Activated CD8-positive, alpha-beta T cell treated with anti-CD3 and anti-CD28 coated beads for 36 hours (primary cell): ENCODE results near the gene SHTN1. TPM values are rescaled to one million over a fixed set of nuclear protein-coding genes. Genes with fewer than 3 reads are reported as not detected.

Experiments used
- ATAC-seq: fragments of 200-7000 bp; cut with Tn5 transposase; one replicate; pipeline ENCODE4 v1.10.0; 2021; ENCODE audit warnings: mild to moderate bottlenecking, moderate library complexity
- CTCF ChIA-PET: fragments of 350-600 bp; sonication (Branson Sonifier 250); formaldehyde crosslinking; loops from one replicate; lab custom pipeline; 2021; ENCODE audit warnings: antibody characterized with exemption; lab: Charles Lee
- POLR2A ChIA-PET: fragments of 350-600 bp; sonication (Branson Sonifier 250); formaldehyde crosslinking; loops from one replicate; lab custom pipeline; 2021; ENCODE audit warnings: antibody characterized with exemption; lab: Charles Lee
- DNase-seq: peaks from one replicate; pipeline ENCODE4 v3.0.0-alpha.2; 2020
- H3K27ac Mint-ChIP-seq: one replicate; pipeline ENCODE4 v1.8.0; 2021; ENCODE audit warnings: mild to moderate bottlenecking, mixed read lengths
- H3K27me3 Mint-ChIP-seq: one replicate; pipeline ENCODE4 v1.8.0; 2021; ENCODE audit warnings: mixed read lengths
- H3K36me3 Mint-ChIP-seq: one replicate; pipeline ENCODE4 v1.8.0; 2021; ENCODE audit warnings: low read depth, mixed read lengths
- H3K4me1 Mint-ChIP-seq: one replicate; pipeline ENCODE4 v1.8.0; 2021; ENCODE audit warnings: low read depth, mixed read lengths
- H3K4me3 Mint-ChIP-seq: one replicate; pipeline ENCODE4 v1.8.0; 2021; ENCODE audit warnings: mild to moderate bottlenecking, moderate library complexity, mixed read lengths
- H3K9me3 Mint-ChIP-seq: one replicate; pipeline ENCODE4 v1.8.0; 2021; ENCODE audit warnings: mixed read lengths
- intact Hi-C: fragments of 100-400 bp; cut with micrococcal nuclease; formaldehyde crosslinking; loops from one replicate; pipeline ENCODE4 v1.10.0; 2022
- total RNA-seq, 2 experiments: library from RNA; stranded (reverse); gene quantifications; one replicate each; pipeline ENCODE4 v1.2.3, GENCODE V29; 2021
- TF ChIP-seq, protein P1 (sequence below): fragments of 200-600 bp; IDR thresholded peaks from one replicate; pipeline ENCODE4 v1.8.0; 2022; ENCODE audit warnings: antibody characterized with exemption, mild to moderate bottlenecking

The SHTN1 gene
- total RNA-seq, 2 experiments from 2014 or later, result not detected

DNA sequence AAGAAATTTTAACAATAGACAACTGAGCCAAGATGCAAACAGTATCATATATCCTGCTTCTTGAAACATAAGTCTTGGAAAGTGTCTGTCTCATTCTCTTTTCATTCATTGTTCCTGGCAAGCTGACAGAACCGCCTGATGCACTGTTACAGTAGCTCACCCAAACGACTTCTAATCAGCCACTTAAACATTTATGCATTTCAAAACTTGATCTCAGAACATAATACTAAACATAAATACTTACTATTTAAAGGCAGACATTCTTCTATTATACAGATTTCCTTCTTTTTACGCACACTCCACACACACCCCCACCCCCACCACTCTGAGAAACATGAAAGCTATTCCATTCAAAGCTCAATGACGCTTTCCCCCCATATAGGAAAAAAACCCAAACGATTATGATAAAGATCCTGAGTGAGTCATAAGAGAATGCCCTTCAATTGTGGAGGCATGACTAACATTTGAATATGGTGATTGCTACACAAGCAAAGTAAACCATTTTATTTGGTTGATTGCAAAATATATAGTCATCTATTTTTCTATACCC, 30.5 kb downstream of the SHTN1 start:
- POLR2A ChIA-PET, result no interaction called here
- ATAC-seq (no peak), DNase-seq (no peak)
- H3K27me3 Mint-ChIP-seq, result peaks cover 7% of the 10 kb centered on the region
- intact Hi-C loops, result no loop called here
- no peaks in the 10 kb centered on the region for H3K9me3 Mint-ChIP-seq
- H3K4me3 Mint-ChIP-seq, result no peak overlapping the region
- no peaks in the 10 kb centered on the region for H3K4me1 Mint-ChIP-seq
- H3K27ac Mint-ChIP-seq, result no peak overlapping the region
- TF ChIP-seq, protein P1, sequence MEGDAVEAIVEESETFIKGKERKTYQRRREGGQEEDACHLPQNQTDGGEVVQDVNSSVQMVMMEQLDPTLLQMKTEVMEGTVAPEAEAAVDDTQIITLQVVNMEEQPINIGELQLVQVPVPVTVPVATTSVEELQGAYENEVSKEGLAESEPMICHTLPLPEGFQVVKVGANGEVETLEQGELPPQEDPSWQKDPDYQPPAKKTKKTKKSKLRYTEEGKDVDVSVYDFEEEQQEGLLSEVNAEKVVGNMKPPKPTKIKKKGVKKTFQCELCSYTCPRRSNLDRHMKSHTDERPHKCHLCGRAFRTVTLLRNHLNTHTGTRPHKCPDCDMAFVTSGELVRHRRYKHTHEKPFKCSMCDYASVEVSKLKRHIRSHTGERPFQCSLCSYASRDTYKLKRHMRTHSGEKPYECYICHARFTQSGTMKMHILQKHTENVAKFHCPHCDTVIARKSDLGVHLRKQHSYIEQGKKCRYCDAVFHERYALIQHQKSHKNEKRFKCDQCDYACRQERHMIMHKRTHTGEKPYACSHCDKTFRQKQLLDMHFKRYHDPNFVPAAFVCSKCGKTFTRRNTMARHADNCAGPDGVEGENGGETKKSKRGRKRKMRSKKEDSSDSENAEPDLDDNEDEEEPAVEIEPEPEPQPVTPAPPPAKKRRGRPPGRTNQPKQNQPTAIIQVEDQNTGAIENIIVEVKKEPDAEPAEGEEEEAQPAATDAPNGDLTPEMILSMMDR, result no peak
- H3K36me3 Mint-ChIP-seq, result no peaks in the 10 kb centered on the region
- CTCF ChIA-PET, result no interaction called here

DNA sequence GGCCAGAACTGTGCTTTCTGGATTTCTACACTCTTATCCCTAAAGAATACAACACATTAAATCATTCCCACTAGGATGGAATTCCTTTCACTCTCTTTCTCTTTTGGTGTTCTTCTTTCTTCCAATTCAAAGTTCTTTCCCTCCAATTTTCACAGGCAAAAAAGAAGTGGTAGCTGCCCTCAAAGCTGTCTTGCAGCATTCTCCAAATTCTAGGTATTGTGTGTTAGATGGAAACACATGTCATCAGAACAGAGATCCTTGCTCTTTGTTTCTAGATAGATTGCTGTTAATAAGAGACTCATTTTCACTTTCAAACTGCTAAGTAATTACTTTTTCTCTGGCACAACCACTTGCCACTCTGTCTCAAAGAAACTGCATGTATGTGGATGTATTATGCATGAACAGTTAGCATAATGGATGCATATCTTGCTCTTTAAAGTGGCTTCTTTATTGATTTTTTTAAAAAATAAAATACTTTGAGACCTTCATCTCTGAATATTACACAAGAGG, 31.0 kb downstream of the SHTN1 start:
- Mint-ChIP-seq H3K9me3 (no peaks in the 10 kb centered on the region), H3K4me3 (no peak overlapping the region), H3K27me3 (peaks cover 7% of the 10 kb centered on the region), H3K4me1 (no peaks in the 10 kb centered on the region), H3K27ac (no peak overlapping the region), H3K36me3 (no peaks in the 10 kb centered on the region)
- TF ChIP-seq, protein P1, result no peak
- POLR2A ChIA-PET, result no interaction called here
- no peak for ATAC-seq
- intact Hi-C loops, result no loop called here
- CTCF ChIA-PET, result no interaction called here
- DNase-seq, result no peak

DNA sequence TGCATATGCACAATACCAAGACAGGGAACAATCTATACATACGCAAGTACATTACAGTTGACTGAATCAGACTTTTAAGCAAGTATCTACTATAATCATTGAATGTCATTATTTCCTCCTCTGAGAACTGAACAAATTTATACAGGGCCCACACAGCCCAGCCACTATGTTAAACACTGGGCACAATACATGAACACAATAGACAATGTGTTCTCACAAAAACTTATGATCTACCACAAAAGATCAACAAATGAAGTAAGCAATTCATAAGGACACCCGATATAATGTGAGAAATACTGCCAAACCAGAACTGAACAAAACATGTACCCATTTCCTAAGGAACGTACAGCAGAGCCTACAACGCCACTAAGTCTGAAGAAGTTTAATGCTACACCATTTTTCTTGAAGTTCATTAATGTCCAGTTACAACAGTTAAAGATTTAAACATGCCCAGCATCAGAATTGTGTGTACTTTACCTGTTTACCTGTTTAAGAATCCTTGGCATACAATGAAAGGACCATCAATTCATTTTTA, 31.5 kb downstream of the SHTN1 start:
- Mint-ChIP-seq H3K27me3 (peaks cover 5% of the 10 kb centered on the region), H3K36me3 (no peaks in the 10 kb centered on the region), H3K9me3 (no peaks in the 10 kb centered on the region), H3K27ac (no peak overlapping the region), H3K4me1 (no peaks in the 10 kb centered on the region), H3K4me3 (no peak overlapping the region)
- TF ChIP-seq, protein P1, result no peak
- no peak for DNase-seq
- POLR2A ChIA-PET, result no interaction called here
- CTCF ChIA-PET, result no interaction called here
- no peak for ATAC-seq
- intact Hi-C loops, result no loop called here

DNA sequence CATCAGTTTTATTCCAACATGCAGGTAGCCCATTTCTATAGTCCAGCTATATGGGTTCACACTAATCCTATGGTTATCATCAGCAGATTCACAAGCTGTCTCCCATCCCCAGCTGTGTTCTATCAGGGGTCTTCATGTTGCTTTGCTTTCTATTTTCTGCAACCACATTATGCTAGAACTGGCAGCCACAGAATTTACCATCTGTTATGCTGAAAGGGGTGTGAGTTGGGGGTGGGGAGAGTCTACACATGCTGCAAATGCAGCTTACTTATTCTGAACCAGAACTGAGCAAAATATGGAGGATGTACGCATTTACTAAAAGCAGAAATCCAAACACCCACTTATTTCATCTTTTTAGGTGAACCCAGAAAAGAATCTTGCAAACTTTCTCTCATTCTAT, 32.9 kb downstream of the SHTN1 start:
- no peak overlapping the region for H3K27ac Mint-ChIP-seq
- CTCF ChIA-PET, result no interaction called here
- no peaks in the 10 kb centered on the region for H3K9me3 Mint-ChIP-seq
- intact Hi-C loops, result no loop called here
- POLR2A ChIA-PET, result no interaction called here
- DNase-seq (no peak), ATAC-seq (no peak)
- H3K36me3 Mint-ChIP-seq, result no peaks in the 10 kb centered on the region
- TF ChIP-seq, protein P1, result no peak
- H3K4me3 Mint-ChIP-seq, result no peak overlapping the region
- no peaks in the 10 kb centered on the region for H3K4me1 Mint-ChIP-seq
- H3K27me3 Mint-ChIP-seq, result peaks cover 5% of the 10 kb centered on the region

DNA sequence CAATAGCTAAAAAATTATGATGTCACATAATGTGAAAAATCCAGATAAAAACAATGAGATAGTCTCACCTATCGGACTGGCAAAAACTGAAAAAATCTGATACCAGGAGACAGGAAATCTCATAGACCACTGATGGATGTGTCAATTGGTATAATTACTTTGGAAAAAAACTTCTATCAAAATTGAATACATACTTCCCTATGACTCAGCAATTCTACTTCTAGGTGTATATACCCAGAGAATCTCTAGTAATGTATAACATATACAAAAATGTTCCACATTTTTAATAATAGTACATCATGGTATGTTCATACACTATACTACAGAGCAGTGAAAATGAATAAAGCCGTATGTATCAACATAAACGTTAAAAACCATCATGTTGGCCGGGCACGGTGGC, 34.9 kb downstream of the SHTN1 start:
- DNase-seq, result no peak
- TF ChIP-seq, protein P1, result no peak
- Mint-ChIP-seq H3K36me3 (no peaks in the 10 kb centered on the region), H3K9me3 (no peaks in the 10 kb centered on the region), H3K4me1 (no peaks in the 10 kb centered on the region), H3K27me3 (no peaks in the 10 kb centered on the region), H3K27ac (no peak overlapping the region), H3K4me3 (no peak overlapping the region)
- no peak for ATAC-seq
- ChIA-PET CTCF (no interaction called here), POLR2A (no interaction called here)
- intact Hi-C loops, result no loop called here
